HG03108 (cell line): Measurements from ENCODE around the gene CNTD1.

Experiments used
- ATAC-seq: cut with Tn5 transposase; IDR thresholded peaks from one replicate; pipeline ENCODE4 v1.9.1; 2021; ENCODE audit warnings: moderate library complexity; ENCODE audit not compliant: unreplicated experiment

The CNTD1 gene

GRCh38 chr17:42803074-42803883 lies 4.6 kb downstream of the CNTD1 start:
- no peak for ATAC-seq

- ATAC-seq = no peak
Observed at GRCh38 chr17:42804918-42805367, 6.3 kb downstream of the CNTD1 start.

DNA sequence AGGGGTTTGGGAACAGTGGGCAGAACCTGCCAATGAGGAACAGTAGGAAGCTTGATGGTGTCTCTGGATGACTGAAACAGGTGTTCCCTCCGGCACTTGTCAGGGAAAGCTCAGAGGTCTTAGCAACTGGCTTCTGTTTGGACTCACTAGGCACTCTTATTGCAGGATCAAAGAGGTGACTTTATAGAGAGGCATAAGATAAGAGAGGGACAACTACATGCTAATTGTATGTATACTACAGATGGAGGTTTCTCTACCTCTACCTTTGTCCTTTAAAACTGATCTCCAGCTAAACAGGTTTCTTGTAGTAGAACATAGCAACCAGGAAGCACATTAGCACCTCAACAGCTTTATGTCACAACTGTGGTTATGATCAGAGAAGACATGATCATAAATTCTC lies 7.6 kb downstream of the CNTD1 start:
- ATAC-seq = no peak

DNA sequence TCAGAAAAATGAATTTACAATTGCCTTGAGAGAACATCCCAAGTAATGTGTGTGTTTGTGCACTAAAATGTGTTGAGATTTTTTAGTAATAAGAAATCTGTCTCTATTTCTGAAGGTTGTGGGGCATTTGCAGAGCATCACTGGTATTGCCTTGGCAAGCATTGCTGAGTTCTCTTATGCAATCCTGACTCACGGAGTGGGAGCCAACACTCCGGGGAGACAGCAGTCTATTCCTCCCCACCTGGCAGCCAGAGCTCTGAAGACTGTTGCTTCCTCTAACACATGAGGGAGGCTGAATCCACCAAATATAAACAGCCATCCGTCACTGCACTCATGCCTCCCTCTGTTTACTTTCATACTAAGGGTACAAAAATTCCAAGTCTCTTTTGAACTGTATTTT lies 10.6 kb downstream of the CNTD1 start:
- no peak for ATAC-seq

DNA sequence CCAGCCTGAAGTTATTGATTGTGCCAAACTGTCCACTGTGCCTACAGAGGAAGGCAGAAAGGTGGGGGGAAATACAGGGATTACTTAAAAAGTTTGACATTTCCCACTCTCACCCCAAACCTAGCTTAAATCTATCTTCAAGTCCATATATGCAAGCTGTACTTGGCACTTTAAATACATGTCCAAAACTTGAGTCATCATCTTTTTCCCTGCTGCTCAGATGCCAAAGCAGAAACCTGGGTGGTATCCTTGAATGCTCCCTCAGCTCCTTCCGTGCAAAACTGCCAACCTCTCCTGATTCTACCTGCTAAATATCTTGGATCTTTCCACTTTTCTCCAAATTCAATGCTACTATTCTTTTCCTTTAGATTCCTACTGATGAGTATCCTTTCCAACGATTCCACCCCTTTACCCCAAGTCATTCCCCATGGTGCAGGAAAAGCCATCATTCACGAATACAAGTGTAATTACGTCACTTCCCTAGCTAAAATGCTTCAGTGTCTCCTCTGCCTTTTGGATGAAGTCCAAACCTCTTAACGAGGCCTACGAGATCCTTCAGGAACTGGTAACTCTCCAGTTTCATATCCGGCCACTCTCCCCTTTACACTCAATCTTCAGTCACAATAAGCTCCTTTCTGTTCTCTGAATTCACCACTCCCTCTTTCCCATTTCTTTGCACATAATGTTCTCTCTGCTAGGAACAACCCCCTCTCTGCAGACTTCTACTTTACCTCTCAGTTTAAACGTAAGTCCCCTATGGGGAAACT lies 16.2 kb downstream of the CNTD1 start:
- no peak for ATAC-seq

- ATAC-seq = no peak
Observed at GRCh38 chr17:42817866-42818265, 19.2 kb downstream of the CNTD1 start.

- no peak for ATAC-seq
Observed at GRCh38 chr17:42818379-42818778, 19.7 kb downstream of the CNTD1 start.

DNA sequence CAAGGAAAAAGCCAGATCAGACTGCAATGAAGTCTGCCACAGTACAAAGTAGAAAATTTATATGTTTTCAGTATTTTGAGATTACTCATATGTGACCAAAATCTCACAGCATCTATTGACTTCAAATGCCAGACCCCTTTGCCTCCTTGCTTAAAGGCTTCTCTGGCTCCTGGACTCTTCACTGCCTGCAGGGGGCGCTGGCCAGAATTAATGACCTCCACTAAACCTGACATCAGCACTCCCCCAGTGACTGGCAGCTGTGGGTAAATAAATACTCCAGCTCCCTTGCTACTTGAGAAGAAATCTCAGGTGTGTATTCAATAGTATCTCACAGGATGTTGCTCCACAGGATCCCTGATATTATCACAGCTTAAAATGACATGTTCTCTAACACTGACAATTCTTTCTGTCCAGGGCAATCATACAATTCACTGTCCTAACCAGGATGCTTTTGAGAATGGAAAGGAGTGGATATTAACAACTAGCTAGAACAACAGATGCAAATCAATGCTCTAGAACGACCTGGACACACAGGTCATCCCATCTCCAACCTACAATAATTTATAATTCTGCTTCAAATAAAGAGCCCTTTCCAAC lies 21.4 kb downstream of the CNTD1 start:
- no peak for ATAC-seq

DNA sequence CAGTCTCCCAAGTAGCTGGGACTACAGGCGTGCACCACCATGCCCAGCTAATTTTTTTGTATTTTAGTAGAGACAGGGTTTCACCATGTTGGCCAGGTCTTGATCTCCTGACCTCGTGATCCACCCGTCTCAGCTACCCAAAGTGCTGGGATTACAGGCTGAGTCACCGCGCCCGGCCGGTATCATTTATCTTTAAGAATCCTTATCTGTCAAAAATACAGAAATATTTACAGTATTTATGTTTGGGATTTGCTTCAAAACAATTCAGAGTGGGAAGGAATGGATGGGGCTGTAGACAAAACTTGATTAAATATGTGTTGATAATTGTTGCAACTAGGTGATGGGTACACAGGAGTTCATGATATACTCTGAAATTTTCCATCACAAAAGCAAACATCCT lies 22.5 kb downstream of the CNTD1 start:
- ATAC-seq = no peak

GRCh38 chr17:42827472-42827871 lies 28.8 kb downstream of the CNTD1 start:
- ATAC-seq = no peak

GRCh38 chr17:42830971-42831370 lies 32.3 kb downstream of the CNTD1 start:
- ATAC-seq = no peak

- no peak for ATAC-seq
Observed at GRCh38 chr17:42832213-42832933, 33.7 kb downstream of the CNTD1 start.

- peak; percentile 77 for ATAC-seq
Observed at GRCh38 chr17:42832934-42833766, 34.5 kb downstream of the CNTD1 start, which contains the start of gene PSME3. Gene PSME3 (plus strand): TSS chr17:42833397. CDS start chr17:42833632, 235 bp downstream.

DNA sequence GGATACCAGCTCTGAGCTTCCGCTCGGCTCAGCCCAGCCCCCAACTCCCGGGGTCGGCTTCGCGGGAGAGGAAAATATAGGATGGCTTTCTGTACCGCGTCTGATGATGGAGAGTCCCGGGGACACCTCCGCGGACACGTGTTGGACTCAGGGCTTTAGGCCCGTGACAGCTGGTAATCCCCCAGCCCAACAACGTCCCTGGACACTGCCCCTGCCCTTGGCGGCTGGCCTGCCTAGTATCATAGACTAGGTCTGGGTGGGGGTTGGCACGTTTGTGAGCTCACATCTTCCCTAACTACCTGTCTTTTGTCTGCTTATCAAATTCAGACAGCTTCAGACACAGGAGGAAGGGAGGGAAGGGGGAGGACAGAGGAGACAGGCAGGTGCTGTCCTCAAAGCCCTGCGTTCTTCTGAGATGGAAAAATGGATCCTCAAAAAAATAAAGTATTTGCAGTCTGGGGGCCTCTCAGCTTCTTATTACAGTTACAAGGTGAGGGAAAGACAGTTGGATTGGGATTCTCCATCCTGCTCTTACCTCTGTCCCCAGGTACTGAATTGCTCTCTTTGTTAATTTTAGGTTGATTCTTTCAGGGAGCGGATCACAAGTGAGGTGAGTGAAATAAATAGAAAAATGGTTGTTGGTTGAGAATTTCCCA lies 35.2 kb downstream of the CNTD1 start:
- ATAC-seq = peak; percentile 15

DNA sequence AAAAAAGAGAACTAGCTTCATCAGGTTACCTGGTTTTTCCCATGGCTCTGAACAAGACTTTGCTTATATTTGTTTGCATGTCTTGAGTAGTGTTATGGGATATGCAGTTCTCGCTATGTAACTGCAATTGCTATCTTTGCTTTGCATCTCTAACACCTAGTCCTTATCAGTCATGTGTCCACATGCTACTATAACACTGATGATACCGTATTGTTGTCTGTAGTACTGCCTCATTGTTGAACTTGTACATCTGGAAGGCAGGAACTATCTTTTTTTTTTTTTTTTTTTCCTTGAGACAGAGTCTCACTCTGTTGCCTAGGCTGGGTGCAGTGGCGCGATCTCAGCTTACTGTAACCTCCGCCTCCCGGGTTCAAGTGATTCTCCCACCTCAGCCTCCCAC lies 37.1 kb downstream of the CNTD1 start:
- ATAC-seq = no peak

GRCh38 chr17:42841975-42842685 lies 43.5 kb downstream of the CNTD1 start:
- no peak for ATAC-seq

- ATAC-seq = no peak
Observed at GRCh38 chr17:42843358-42843934, 44.8 kb downstream of the CNTD1 start.

- ATAC-seq = no peak
Observed at GRCh38 chr17:42844271-42844670, 45.6 kb downstream of the CNTD1 start, which contains the start of gene AOC2. Gene AOC2 (plus strand): TSS chr17:42844580. CDS start chr17:42844627, 47 bp downstream.
